Endodermal cell (in vitro differentiated cells): Measurements from ENCODE around the gene FAM117A. TPM values are rescaled to one million over a fixed set of nuclear protein-coding genes. Genes with fewer than 3 reads are reported as not detected.
A peak's percentile ranks its signal among the peaks of the same experiment; 100 is the strongest.

Experiments
- DNase-seq: peaks from one replicate; pipeline ENCODE4 v3.0.0-alpha.2; 2017
- H3K27ac ChIP-seq: 2 replicates; pipeline ENCODE4 v1.5.1; 2013; ENCODE audit warnings: mild to moderate bottlenecking, low read depth, low read length, moderate library complexity
- H3K27me3 ChIP-seq: 2 replicates; pipeline ENCODE4 v1.6.1; 2013; ENCODE audit warnings: mild to moderate bottlenecking, low read length, moderate library complexity; ENCODE audit not compliant: insufficient read depth, control insufficient read depth, poor library complexity, severe bottlenecking
- H3K36me3 ChIP-seq: 2 replicates; pipeline ENCODE4 v1.7.0; 2013; ENCODE audit warnings: mild to moderate bottlenecking, low read length, moderate library complexity; ENCODE audit not compliant: control insufficient read depth, insufficient read depth
- H3K4me1 ChIP-seq: one replicate; pipeline ENCODE4 v1.7.0; 2013; ENCODE audit warnings: low read length; ENCODE audit not compliant: control insufficient read depth, insufficient read depth
- H3K4me3 ChIP-seq: 2 replicates; pipeline ENCODE4 v1.5.1; 2013; ENCODE audit warnings: mild to moderate bottlenecking, low read length, moderate library complexity
- H3K9ac ChIP-seq: 2 replicates; pipeline ENCODE4 v1.6.1; 2013; ENCODE audit warnings: mild to moderate bottlenecking, low read length, moderate library complexity; ENCODE audit not compliant: poor library complexity, severe bottlenecking; ENCODE audit errors: extremely low read depth
- H3K9me3 ChIP-seq: 2 replicates; pipeline ENCODE4 v1.6.1; 2013; ENCODE audit warnings: mild to moderate bottlenecking, low read length, moderate library complexity; ENCODE audit not compliant: control insufficient read depth
- H3K27ac Mint-ChIP-seq: 2 replicates; pipeline ENCODE4 v1.8.0; 2020; ENCODE audit warnings: mixed read lengths
- H3K27me3 Mint-ChIP-seq: 2 replicates; pipeline ENCODE4 v1.8.0; 2021; ENCODE audit warnings: mild to moderate bottlenecking, mixed read lengths; ENCODE audit not compliant: insufficient read depth
- H3K36me3 Mint-ChIP-seq: 2 replicates; pipeline ENCODE4 v1.8.0; 2020; ENCODE audit warnings: low read depth, mixed read lengths
- H3K4me1 Mint-ChIP-seq: 2 replicates; pipeline ENCODE4 v1.8.0; 2020; ENCODE audit warnings: mixed read lengths
- H3K4me3 Mint-ChIP-seq: 2 replicates; pipeline ENCODE4 v1.8.0; 2020; ENCODE audit warnings: mild to moderate bottlenecking, moderate library complexity, mixed read lengths
- H3K9me3 Mint-ChIP-seq: 2 replicates; pipeline ENCODE4 v1.8.0; 2020; ENCODE audit warnings: mild to moderate bottlenecking, mixed read lengths
- CTCF ChIP-seq: fragments of 200-600 bp; sonication (generic); conservative IDR thresholded peaks from 2 replicates; pipeline ENCODE4 v1.5.0; 2021; ENCODE audit warnings: antibody characterized with exemption, mild to moderate bottlenecking
- WGBS, 2 experiments: methylation state at CpG; one replicate each; pipeline versions ENCODE4 v1.1.5 to v1.1.7; 2013; ENCODE audit warnings: missing lambda C conversion rate in 2 of 2, mixed read lengths in 1 of 2; ENCODE audit not compliant: insufficient coverage in 1 of 2, insufficient read length in 1 of 2; 5-methylcytosine and 5-hydroxymethylcytosine counted together
- total RNA-seq, 2 donors: library from RNA; stranded (reverse); fragmentation: NEBNext Ultra II Directional in 1 of 2; extraction: Animal tissue kit (Norgen Biotek cat#: 25700) in 1 of 2; gene quantifications; 2 replicates in 1 of 2; 3 replicates in 1 of 2; pipeline ENCODE4 v1.2.1, GENCODE V29; 2021

Gene FAM117A
- total RNA-seq, 2 donors from 2014 or later = 15.4 to 16.8 TPM

- Histone ChIP-seq H3K4me1 (peaks cover 4% of the 10 kb centered on the region), H3K9ac (no peak overlapping the region), H3K9me3 (peaks cover 4% of the 10 kb centered on the region), H3K27ac (no peak overlapping the region), H3K27me3 (no peaks in the 10 kb centered on the region), H3K36me3 (peaks cover 2% of the 10 kb centered on the region), H3K4me3 (no peak overlapping the region)
- H3K4me1 Mint-ChIP-seq = peaks cover 14% of the 10 kb centered on the region
- peaks cover 5% of the 10 kb centered on the region for H3K9me3 Mint-ChIP-seq
- H3K27ac Mint-ChIP-seq = no peak overlapping the region
- WGBS, 2 experiments = 94% methylated on average over 4 of the region's 6 CpGs; no CpG with 5 or more reads in 1 of the 2 experiments
- no peak overlapping the region for H3K4me3 Mint-ChIP-seq
- H3K27me3 Mint-ChIP-seq = peaks cover 7% of the 10 kb centered on the region
- H3K36me3 Mint-ChIP-seq = peaks cover 6% of the 10 kb centered on the region
- no peak for TF ChIP-seq CTCF
- DNase-seq = no peak
Measured at GRCh38 chr17:49680314-49680713, 83.6 kb downstream of the FAM117A start.

- Mint-ChIP-seq H3K36me3 (peaks cover 19% of the 10 kb centered on the region), H3K27me3 (peaks cover 7% of the 10 kb centered on the region), H3K27ac (peak within 1 kb of the TSS; percentile 99), H3K4me3 (peak within 1 kb of the TSS; percentile 88), H3K4me1 (peaks cover 20% of the 10 kb centered on the region), H3K9me3 (peaks cover 5% of the 10 kb centered on the region)
- peak within 1 kb of the TSS; percentile 85 for H3K9ac ChIP-seq
- peak; percentile 100 for DNase-seq
- WGBS, 2 experiments = 17 to 54% methylated on average over 10 to 53 of the region's 53 CpGs
- H3K27me3 ChIP-seq = no peaks in the 10 kb centered on the region
- peak within 1 kb of the TSS; percentile 88 for H3K4me3 ChIP-seq
- peak within 1 kb of the TSS; percentile 95 for H3K27ac ChIP-seq
- H3K9me3 ChIP-seq = peaks cover 4% of the 10 kb centered on the region
- peaks cover 10% of the 10 kb centered on the region for H3K36me3 ChIP-seq
- H3K4me1 ChIP-seq = peaks cover 4% of the 10 kb centered on the region
- no peak for TF ChIP-seq CTCF
Measured at GRCh38 chr17:49677933-49678847, 85.7 kb downstream of the FAM117A start, which contains the start of gene SPOP. SPOP (minus strand) TSS chr17:49678097; CDS start chr17:49622810, 55,287 bp downstream.

GRCh38 chr17:49677134-49677932 is 86.6 kb downstream of the FAM117A start:
- H3K27me3 Mint-ChIP-seq = peaks cover 7% of the 10 kb centered on the region
- H3K4me3 ChIP-seq = peak overlapping the region; percentile 88
- H3K27ac Mint-ChIP-seq = peak overlapping the region; percentile 99

More at GRCh38 chr17:49677134-49677932, 86.6 kb downstream of the FAM117A start:
- H3K9me3 Mint-ChIP-seq = peaks cover 5% of the 10 kb centered on the region
- H3K4me1 ChIP-seq = peaks cover 4% of the 10 kb centered on the region
- H3K9ac ChIP-seq = peak overlapping the region; percentile 85
- TF ChIP-seq CTCF = peak; percentile 14
- no peaks in the 10 kb centered on the region for H3K27me3 ChIP-seq
- peaks cover 4% of the 10 kb centered on the region for H3K9me3 ChIP-seq
- H3K4me1 Mint-ChIP-seq = peaks cover 20% of the 10 kb centered on the region
- peaks cover 10% of the 10 kb centered on the region for H3K36me3 ChIP-seq
- peak overlapping the region; percentile 95 for H3K27ac ChIP-seq
- H3K36me3 Mint-ChIP-seq = peaks cover 21% of the 10 kb centered on the region
- peak; percentile 99 for DNase-seq
- 1 to 2% methylated on average over 17 to 31 of the region's 34 CpGs for WGBS, 2 experiments
- peak overlapping the region; percentile 88 for H3K4me3 Mint-ChIP-seq
